HT1080 (cell line): ENCODE results near the gene PPP2CA. TPM values are rescaled to one million over a fixed set of nuclear protein-coding genes. Genes with fewer than 3 reads are reported as not detected.
"Not testable (repeated sequence)": the region's sequence is repeated elsewhere in the genome, so short reads cannot be mapped to it uniquely, and the experiment has no call there.

Experiments
- DNase-seq: peaks from one replicate; pipeline ENCODE4 v3.0.0-alpha.2; 2015; ENCODE audit warnings: low read depth
- total RNA-seq: library from RNA; depleted of rRNA; stranded (reverse); fragments of >200 nt; shearing (Covaris generic); gene quantifications from 2 replicates; pipeline ENCODE4 v1.2.3, GENCODE V29; 2014

Gene PPP2CA
- total RNA-seq, 1 experiment from 2014 or later: 287 TPM

DNA sequence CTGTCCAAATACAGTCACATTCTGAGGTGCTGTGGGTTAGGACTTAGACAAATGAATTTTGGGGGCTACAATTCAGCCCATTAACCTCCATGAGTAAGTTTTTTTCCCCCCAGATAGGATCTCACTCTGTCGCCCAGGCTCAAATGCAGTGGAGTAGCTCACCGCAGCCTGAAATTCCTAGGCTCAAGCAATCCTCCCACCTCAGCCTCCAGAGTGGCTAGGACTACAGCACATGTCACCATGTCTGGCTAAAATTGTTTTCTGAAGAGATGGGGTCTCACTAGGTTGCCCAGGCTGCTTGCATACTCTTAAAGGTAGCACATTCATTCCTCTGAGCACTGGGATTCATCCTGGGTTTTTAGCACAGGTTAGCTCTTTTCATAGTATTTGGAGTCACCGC, 22.2 kb downstream of the PPP2CA start:
- DNase-seq: no peak

DNA sequence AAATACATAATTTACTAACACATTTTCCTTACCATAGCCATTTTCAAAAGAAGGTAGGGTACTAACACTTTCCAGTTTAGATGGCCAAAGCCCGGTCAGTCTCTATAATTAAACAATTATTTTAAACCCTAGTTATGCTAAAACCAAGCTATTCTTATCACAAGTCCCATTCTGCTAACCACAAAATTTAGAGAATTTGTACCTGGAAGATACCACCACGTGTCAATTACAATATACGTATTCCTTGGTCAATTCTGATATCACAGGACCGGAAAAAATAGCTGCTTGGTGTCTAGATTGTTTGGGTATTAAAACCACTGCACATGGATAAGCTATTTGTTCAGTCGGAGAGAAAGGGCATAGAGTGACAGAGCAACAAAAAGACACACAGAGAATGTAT, 30.2 kb downstream of the PPP2CA start:
- DNase-seq: no peak

DNA sequence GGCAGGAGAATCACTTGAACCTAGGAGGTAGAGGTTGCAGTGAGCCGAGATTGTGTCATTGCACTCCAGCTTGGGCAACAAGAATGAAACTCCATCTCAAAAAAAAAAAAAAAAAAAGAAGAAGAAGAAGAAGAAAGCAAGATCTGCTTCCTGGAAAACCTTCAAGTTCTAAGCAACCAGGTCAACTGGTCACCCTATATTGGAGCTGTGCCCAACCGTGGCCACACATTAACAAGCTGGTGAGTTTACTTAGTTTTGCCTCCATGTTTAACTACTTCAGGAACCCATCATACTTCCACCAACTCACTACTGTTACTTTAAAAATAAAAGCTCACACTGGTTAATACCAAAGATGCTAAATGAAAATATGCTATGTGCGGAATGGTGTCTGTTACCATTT, 36.8 kb downstream of the PPP2CA start:
- no peak for DNase-seq

- no peak for DNase-seq
These were observed 37.8 kb downstream of the PPP2CA start for GRCh38 chr5:134188092-134188491.

DNA sequence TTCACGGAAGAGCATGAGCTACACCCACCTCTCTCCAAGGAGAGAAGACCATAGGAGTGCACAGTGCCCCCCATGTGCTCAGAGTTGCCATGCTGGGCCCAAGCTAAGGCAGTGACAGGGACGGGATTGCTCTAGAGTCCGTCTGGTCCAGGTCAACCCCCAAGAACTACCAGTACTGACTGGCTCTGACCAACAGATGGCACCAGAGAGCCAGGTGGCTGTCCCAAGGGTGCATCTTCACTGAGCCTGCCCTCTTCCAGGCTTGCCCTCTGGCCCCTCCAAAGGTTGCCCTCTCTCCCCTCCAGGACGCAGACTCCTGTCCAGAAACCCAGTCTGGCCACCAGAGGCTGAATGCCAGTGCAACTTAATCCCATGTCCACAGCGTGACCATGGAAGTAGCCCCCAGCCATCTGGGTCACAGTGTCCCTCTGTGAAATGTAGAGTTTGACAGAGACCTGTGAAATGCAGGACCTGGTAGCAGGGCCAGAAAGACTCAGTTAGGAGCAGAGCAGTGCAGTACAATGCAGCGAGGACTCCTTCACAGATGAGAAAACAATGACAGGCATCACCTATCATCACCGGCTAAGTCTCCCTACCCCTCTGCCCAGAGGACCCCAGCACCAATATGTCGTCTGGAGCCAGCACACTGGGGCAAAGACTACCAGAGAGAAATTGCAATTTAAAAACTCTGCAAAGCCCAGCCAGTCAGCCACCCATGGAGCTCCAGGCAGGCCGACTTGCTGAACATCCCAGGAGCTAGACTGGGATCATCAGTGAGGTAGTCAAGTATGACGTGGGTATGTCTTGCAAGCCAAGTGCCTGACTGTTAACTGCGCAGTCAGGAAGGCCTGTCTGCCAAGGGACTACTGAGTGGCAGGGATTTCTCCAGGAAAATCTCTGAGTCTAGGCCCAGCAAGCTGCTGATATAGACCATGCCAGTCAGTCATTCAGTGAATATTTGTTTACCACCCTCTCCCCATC, 41.4 kb downstream of the PPP2CA start:
- peak; percentile 54 for DNase-seq

DNA sequence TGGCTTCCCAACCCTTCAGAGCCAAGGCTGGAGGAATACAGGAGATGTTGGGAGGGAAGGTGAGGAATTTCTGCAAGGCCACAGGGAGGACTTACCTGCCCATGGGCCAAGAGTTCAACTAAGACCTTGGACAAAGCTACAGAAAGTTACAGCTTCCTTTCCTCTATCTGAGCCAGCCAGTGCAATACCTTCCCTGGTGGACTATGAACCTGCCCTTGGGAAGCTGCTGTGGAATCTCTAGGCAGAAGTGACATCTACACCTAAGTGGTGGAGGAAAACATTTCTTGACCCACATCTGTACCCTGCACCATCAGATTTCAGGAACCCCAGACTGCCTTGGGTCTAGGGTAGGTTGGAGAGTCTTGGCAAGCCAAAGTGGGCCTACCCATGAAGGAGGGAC, 42.4 kb downstream of the PPP2CA start:
- DNase-seq: no peak

- DNase-seq: no peak
These were observed 47.8 kb downstream of the PPP2CA start for GRCh38 chr5:134178096-134178419.

DNA sequence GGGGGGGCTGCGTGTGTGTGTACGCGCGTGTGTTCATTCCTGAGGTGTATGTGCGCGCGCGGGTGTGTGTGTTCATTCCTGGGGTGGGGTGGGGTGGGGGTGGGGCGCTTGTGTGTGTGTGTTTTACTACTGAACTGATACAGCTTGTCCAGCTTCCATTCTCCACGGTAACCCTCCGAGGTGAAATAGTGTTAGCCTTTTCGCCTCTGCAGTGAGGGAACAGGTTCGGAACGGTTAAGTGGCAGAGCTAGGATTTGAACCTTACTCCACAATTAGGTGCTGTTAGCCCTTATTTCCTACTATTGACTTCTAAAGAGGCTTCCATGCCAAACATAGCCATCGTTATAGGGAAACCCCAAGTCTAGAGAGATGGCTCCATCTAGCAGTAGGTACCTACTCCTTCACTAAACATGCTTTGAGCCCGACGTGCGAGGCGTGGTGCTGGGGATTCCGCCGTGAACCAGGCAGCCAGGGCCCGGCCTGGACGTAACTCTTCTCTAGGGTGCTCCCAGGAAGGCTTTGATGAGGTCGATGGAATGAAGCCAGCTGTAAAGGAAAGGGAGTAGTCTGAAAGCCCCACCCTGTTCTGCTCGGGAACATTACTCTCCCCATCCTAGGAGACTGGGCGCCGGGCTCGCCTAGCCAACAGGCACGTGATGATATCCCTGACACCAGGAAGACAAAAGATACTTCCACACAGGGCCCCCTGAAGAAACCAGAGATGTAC, 48.3 kb downstream of the PPP2CA start:
- DNase-seq: peak; percentile 10

DNA sequence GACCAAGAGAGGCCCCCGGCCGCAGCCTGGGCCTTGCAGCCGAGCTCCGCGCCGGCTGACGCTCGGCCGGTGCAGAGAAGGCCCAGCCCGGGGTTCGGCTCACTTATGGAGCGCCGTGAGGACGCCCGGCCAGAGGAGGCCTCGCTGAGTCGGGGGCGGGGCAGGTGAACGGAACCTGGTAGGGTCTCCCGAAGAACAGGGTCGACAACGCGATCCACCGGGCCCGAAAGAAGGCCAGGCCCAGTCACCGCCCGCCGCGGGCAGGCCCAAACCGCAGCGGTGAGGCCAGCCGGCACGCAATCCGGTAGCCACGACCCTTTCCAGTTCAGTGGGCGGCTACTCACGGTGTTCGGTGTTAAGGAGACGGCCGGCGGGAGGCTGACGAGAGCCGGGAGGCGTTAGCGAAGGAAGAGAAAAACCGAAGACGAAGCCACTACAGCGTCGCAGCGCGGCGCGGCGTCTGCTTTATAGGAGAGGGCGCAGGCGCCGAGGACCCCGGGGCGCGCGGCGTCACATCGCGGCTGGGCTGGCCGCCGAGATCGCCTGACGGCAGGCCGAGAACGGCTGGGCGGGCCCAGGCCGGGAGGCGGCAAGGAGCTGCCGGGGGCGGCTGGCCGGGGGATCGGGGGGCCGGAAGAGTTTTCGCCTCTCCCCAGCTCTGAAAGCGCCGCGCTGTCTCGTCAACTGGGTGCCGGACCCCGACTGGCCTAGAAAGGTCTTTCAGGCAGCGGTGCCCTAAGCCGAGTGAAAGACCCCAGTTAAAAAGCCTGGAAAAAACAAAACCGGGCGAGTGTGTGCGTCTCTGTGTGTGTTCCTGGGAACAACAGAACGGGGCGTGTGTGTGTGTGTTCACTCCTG, 49.1 kb downstream of the PPP2CA start, which contains the start of gene SKP1:
TSS of gene SKP1 (minus strand) at position 440 of the 858 bp plus-strand sequence. CDS start 2,928 bp downstream, outside the sequence.
- peak; percentile 77 for DNase-seq

- DNase-seq: peak; percentile 16
These were observed 49.9 kb downstream of the PPP2CA start for GRCh38 chr5:134175921-134176510.

DNA sequence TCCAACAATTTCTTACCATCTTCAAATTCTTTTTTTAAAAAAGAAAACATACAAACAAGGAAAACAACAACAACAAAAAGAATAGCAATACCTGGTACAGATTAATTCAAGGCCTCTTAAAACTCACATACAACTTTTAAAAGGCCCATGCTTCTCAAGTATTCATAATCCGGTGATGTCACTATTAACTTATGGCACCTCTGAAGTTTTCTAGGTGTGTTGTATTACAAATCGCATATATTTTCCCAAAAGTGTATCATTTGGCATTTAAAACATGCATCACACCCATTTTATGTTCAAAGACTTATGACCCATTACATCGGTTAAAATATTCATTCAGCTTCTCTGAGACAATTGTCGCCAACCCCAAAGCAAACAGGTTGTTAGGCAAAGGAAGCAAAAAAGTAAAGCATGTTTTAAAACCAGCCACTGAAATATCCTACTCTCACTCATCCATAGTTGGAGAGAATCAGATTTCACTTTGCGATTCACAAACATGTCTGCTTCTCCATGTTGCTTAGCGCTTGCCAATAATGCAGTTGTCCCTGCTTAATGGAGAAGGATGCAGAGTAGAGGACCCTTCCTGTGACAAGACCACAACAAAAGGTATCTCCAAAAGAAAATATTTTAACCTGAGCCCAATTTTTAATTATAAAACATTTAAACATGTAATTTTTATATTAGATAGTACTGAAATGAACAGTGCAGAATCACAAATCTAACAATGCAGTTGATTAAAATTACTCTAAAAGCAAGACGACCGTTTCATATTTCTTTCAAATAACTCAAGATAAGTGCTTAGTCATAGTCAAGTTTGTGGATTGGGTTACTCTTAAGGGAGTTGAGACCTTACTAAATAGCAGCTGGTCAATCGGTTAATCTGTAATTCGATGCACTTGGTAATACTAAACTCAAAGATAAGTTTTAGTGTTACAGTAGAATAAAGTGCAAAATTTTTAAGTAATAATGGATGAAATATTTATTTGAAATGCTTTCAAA, 50.7 kb downstream of the PPP2CA start:
- DNase-seq: peak; percentile 47

- no peak for DNase-seq
These were observed 53.9 kb downstream of the PPP2CA start for GRCh38 chr5:134171972-134172371.

- DNase-seq: no peak
These were observed 63.3 kb downstream of the PPP2CA start for GRCh38 chr5:134162592-134162991.

- no peak for DNase-seq
These were observed 64.1 kb downstream of the PPP2CA start for GRCh38 chr5:134161513-134162395.

DNA sequence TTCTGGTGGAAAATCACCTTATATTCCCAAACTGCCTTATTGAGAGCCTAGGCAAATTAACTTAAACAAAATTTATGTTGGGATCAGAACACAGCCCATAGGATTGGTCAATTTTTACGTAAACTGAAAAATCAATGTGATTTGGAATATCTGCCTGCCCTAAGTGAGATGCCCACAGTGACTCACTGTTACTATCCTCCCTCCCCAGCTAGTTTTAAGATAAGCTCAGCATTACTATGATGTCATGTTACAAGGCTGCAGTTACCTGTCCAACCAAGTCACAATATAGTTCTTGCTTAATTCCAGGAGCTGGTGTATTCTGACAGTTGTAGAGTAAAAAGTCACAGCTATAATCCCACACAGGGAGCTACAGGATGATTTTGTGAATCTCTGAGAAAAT, 72.2 kb downstream of the PPP2CA start:
- DNase-seq: no peak

DNA sequence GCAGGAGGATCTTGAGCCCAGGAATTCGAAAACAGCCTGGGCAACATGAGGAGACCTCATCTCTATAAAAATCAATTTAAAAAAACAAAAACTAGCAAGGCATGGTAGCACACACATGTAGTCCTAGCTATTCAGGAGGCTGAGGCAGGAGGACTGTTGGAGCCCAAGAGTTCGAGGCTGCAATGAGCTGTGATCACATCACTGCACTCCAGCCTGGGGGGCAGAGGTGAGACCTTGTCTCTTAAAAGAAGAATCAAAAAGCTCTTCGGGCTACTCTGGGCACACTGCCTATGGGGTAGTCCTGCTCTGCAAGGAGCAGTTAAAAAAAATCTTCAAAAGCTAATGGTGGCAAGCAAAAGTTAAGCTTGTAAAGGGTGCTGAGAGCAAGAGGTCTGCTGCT, 72.6 kb downstream of the PPP2CA start:
- no peak for DNase-seq

DNA sequence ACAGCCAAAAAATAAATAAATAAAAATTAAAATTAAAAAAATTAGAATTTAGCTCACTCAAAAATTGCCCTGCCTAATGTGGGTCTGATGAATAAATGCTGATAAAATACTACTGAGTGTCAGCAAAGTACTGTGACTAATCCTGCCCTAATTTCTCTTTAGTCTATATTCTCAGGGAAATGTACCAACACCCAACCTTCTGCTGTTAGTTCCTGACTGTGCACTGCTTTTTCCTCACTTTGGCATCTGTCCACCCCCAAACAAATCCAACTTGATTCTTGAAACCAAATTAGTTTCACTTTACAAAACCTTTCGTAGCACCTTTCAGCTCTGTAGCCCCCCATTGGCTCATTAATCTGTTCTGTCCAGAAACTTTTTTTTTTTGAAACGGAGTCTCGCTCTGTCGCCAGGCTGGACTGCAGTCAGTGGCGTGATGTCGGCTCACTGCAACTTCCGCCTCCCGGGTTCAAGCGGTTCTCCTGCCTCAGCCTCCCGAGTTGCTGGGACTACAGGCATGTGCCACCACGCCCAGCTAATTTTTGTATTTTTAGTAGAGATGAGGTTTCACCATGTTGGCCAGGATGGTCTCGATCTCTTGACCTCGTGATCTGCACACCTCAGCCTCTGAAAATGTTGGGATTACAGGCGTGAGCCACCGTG, 73.6 kb downstream of the PPP2CA start:
- not testable (repeated sequence) for DNase-seq

DNA sequence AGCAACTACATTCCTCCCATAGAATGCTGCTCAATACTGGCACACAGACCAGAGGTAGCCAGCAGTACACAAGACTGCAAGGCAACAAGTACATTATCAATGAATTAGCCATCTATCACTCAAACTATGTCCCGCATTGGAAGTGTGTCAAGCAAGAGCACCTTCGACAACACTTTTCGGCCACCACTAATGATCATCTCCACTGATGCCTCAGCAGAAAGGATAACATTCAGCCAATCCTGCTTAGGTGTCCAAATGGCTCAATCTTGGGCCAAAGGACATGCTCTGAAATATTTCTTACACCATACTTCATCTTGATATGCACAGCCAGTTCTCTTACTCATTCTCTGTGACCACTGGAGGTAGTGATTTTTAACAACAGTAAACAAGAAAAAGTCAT, 74.2 kb downstream of the PPP2CA start:
- no peak for DNase-seq
